H1 (cell line): ENCODE measurements around the gene TRAPPC11. TPM values are rescaled to one million over a fixed set of nuclear protein-coding genes. Genes with fewer than 3 reads are reported as not detected.

Experiments used
- CTCF ChIA-PET: fragments of 300-600 bp; sonication (Branson Sonifier 250); formaldehyde crosslinking; loops from one replicate; lab custom pipeline; 2021; ENCODE audit not compliant: partially characterized antibody; lab: Charles Lee
- POLR2A ChIA-PET: fragments of 300-600 bp; sonication (Branson Sonifier 250); formaldehyde crosslinking; loops from one replicate; lab custom pipeline; 2021; ENCODE audit warnings: inconsistent platforms; ENCODE audit not compliant: partially characterized antibody; lab: Charles Lee
- DNase-seq, 2 experiments: peaks; one replicate each; pipeline versions ENCODE4 v3.0.0 to v3.0.0-alpha.2; 2010 to 2022; ENCODE audit warnings: low spot score in 2 of 2, low read depth in 1 of 2, mixed read lengths in 1 of 2
- FAIRE-seq: peaks from 2 replicates; lab custom pipeline; 2011; peaks lifted over from hg19 to GRCh38; lab: Jason Lieb, UNC
- H2AFZ ChIP-seq: 2 replicates; pipeline ENCODE4 v1.8.1; 2012; ENCODE audit warnings: low read length, inconsistent platforms
- H2AK5ac ChIP-seq: 2 replicates; pipeline ENCODE4 v1.6.1; 2013; ENCODE audit warnings: low read depth, low read length
- H2BK120ac ChIP-seq: replicated peaks from 2 replicates; pipeline ENCODE3; 2013; ENCODE audit warnings: low read depth, low read length, inconsistent platforms
- H2BK12ac ChIP-seq: 2 replicates; pipeline ENCODE4 v1.6.1; 2013; ENCODE audit warnings: low read depth, low read length
- H2BK15ac ChIP-seq: 2 replicates; pipeline ENCODE4 v1.6.1; 2013; ENCODE audit warnings: low read length
- H2BK20ac ChIP-seq: 2 replicates; pipeline ENCODE4 v1.6.1; 2013; ENCODE audit warnings: low read length
- H2BK5ac ChIP-seq: 2 replicates; pipeline ENCODE4 v1.6.1; 2013; ENCODE audit warnings: low read depth, low read length
- H3K14ac ChIP-seq: 2 replicates; pipeline ENCODE4 v1.6.1; 2013; ENCODE audit warnings: inconsistent platforms; ENCODE audit not compliant: insufficient read length
- H3K18ac ChIP-seq: 2 replicates; pipeline ENCODE4 v1.6.1; 2013; ENCODE audit warnings: low read length; ENCODE audit errors: extremely low read depth
- H3K23ac ChIP-seq: 2 replicates; pipeline ENCODE4 v1.6.1; 2013; ENCODE audit warnings: inconsistent platforms; ENCODE audit not compliant: insufficient read length
- H3K23me2 ChIP-seq: 2 replicates; pipeline ENCODE4 v1.6.1; 2013; ENCODE audit warnings: low read depth, low read length
- H3K27ac ChIP-seq: 2 replicates; pipeline ENCODE4 v1.6.1; 2011; ENCODE audit warnings: low read depth, low read length, inconsistent platforms
- H3K27me3 ChIP-seq, 4 experiments: replicated peaks in 1 of 4; 1 replicate in 1 of 4; 2 replicates in 3 of 4; pipeline versions ENCODE4 v1.6.1 to v1.8.1; 2011 to 2013; ENCODE audit warnings: low read length in 3 of 4, mild to moderate bottlenecking in 3 of 4, inconsistent platforms in 2 of 4, mixed read lengths in 2 of 4, moderate library complexity in 1 of 4; ENCODE audit not compliant: control insufficient read depth in 3 of 4, insufficient read depth in 3 of 4; ENCODE audit errors: extremely low read depth in 1 of 4
- H3K36me3 ChIP-seq, 4 experiments: 2 replicates each; pipeline versions ENCODE4 v1.6.1 to v1.8.1; 2011 to 2013; ENCODE audit warnings: mild to moderate bottlenecking in 4 of 4, low read length in 3 of 4, moderate library complexity in 2 of 4, control low read depth in 1 of 4, inconsistent platforms in 1 of 4; ENCODE audit not compliant: insufficient read depth in 4 of 4, control insufficient read depth in 2 of 4
- H3K4ac ChIP-seq: replicated peaks from 2 replicates; pipeline ENCODE3; 2013; ENCODE audit warnings: low read length, low read depth, mixed read lengths, inconsistent platforms; ENCODE audit not compliant: insufficient read length
- H3K4me1 ChIP-seq, 4 experiments: replicated peaks in 1 of 4; 1 replicate in 1 of 4; 2 replicates in 3 of 4; pipeline versions ENCODE4 v1.6.1 to v1.8.1; 2011 to 2013; ENCODE audit warnings: low read length in 3 of 4, inconsistent platforms in 2 of 4, mixed read lengths in 1 of 4; ENCODE audit not compliant: insufficient read depth in 4 of 4, control insufficient read depth in 3 of 4
- H3K4me2 ChIP-seq, 2 experiments: 2 replicates each; pipeline versions ENCODE4 v1.6.1 to v1.8.1; 2011 to 2013; ENCODE audit warnings: low read depth in 2 of 2, low read length in 2 of 2, control low read depth in 1 of 2, inconsistent platforms in 1 of 2, mild to moderate bottlenecking in 1 of 2; ENCODE audit not compliant: insufficient read depth in 1 of 2
- H3K4me3 ChIP-seq, 4 experiments: fragments of 200-600, 300-600 bp in 1 of 4; sonication (generic), shearing (Covaris generic), sonication (Bioruptor Twin) in 1 of 4; 2 replicates each; pipeline versions ENCODE4 v1.5.1 to v1.8.1; 2011 to 2016; ENCODE audit warnings: low read length in 4 of 4, low read depth in 3 of 4, control low read depth in 2 of 4, inconsistent platforms in 2 of 4, mild to moderate bottlenecking in 2 of 4, mixed read lengths in 1 of 4, moderate library complexity in 1 of 4; ENCODE audit not compliant: insufficient read depth in 2 of 4; ENCODE audit errors: extremely low read depth in 1 of 4
- H3K56ac ChIP-seq: replicated peaks from 2 replicates; pipeline ENCODE3; 2013; ENCODE audit warnings: low read depth, mild to moderate bottlenecking, mixed read lengths, low read length, inconsistent platforms; ENCODE audit not compliant: insufficient read length
- H3K79me1 ChIP-seq: 2 replicates; pipeline ENCODE4 v1.6.1; 2013; ENCODE audit warnings: low read depth, low read length, control low read depth
- H3K79me2 ChIP-seq, 2 experiments: 2 replicates each; pipeline versions ENCODE4 v1.6.1 to v1.8.1; 2012 to 2013; ENCODE audit warnings: low read length in 2 of 2, mild to moderate bottlenecking in 2 of 2, inconsistent platforms in 1 of 2; ENCODE audit not compliant: insufficient read depth in 2 of 2, control insufficient read depth in 1 of 2
- H3K9ac ChIP-seq, 4 experiments: replicated peaks in 1 of 4; 1 replicate in 1 of 4; 2 replicates in 3 of 4; pipeline versions ENCODE4 v1.6.1 to v1.8.1; 2011 to 2013; ENCODE audit warnings: low read depth in 3 of 4, low read length in 3 of 4, control low read depth in 2 of 4, mild to moderate bottlenecking in 2 of 4, moderate library complexity in 2 of 4, inconsistent platforms in 1 of 4; ENCODE audit errors: extremely low read depth in 1 of 4
- H3K9me3 ChIP-seq, 2 experiments: 2 replicates each; pipeline versions ENCODE4 v1.6.1 to v1.8.1; 2012 to 2013; ENCODE audit warnings: mild to moderate bottlenecking in 2 of 2, moderate library complexity in 2 of 2, control low read depth in 1 of 2, inconsistent platforms in 1 of 2, low read depth in 1 of 2, low read length in 1 of 2, mixed read lengths in 1 of 2; ENCODE audit not compliant: insufficient read depth in 2 of 2
- H4K20me1 ChIP-seq, 2 experiments: replicated peaks in 1 of 2; 2 replicates each; pipeline versions ENCODE3 to v1.8.1; 2011 to 2013; ENCODE audit warnings: inconsistent platforms in 2 of 2, low read length in 2 of 2, mild to moderate bottlenecking in 1 of 2; ENCODE audit not compliant: insufficient read depth in 2 of 2, control insufficient read depth in 1 of 2
- H4K5ac ChIP-seq: 2 replicates; pipeline ENCODE4 v1.6.1; 2013; ENCODE audit warnings: low read length, low read depth, mixed read lengths, inconsistent platforms; ENCODE audit not compliant: insufficient read length
- H4K8ac ChIP-seq: 2 replicates; pipeline ENCODE4 v1.8.0; 2013; ENCODE audit warnings: mild to moderate bottlenecking, moderate library complexity, low read length, inconsistent platforms; ENCODE audit not compliant: insufficient read depth; ENCODE audit errors: extremely low read depth
- H4K91ac ChIP-seq: replicated peaks from 2 replicates; pipeline ENCODE3; 2013; ENCODE audit warnings: low read length, mixed read lengths, inconsistent platforms; ENCODE audit not compliant: insufficient read length
- GABPA ChIP-seq: IDR thresholded peaks from 2 replicates; pipeline ENCODE4 v1.6.1; 2011; ENCODE audit warnings: mild to moderate bottlenecking, low read length, moderate library complexity, borderline replicate concordance; ENCODE audit not compliant: insufficient read depth
- KDM5A ChIP-seq: fragments of 200-600 bp; IDR thresholded peaks from 2 replicates; pipeline ENCODE4 v1.7.1; 2012; ENCODE audit warnings: mild to moderate bottlenecking, low read length, inconsistent platforms, mixed read lengths
- NRF1 ChIP-seq: IDR thresholded peaks from 2 replicates; pipeline ENCODE4 v1.6.1; 2011; ENCODE audit warnings: mild to moderate bottlenecking, low read depth, low read length, improper control_type of control experiment
- POLR2A ChIP-seq, 2 experiments: IDR thresholded peaks; 1 replicate in 1 of 2; 2 replicates in 1 of 2; pipeline ENCODE4 v1.6.1; 2011; ENCODE audit warnings: low read depth in 2 of 2, low read length in 2 of 2, mild to moderate bottlenecking in 2 of 2; ENCODE audit errors: control extremely low read depth in 1 of 2
- POU5F1 ChIP-seq: IDR thresholded peaks from 2 replicates; pipeline ENCODE4 v1.6.1; 2011; ENCODE audit warnings: low read depth, mild to moderate bottlenecking, low read length, moderate library complexity
- RXRA ChIP-seq: IDR thresholded peaks from 2 replicates; pipeline ENCODE4 v1.6.1; 2011; ENCODE audit warnings: low read depth, mild to moderate bottlenecking, low read length, moderate library complexity; ENCODE audit not compliant: insufficient read depth
- SIRT6 ChIP-seq: IDR thresholded peaks from one replicate; pipeline ENCODE4 v1.7.1; 2012; ENCODE audit warnings: low read length, inconsistent platforms
- SRF ChIP-seq: IDR thresholded peaks from 2 replicates; pipeline ENCODE4 v1.6.1; 2011; ENCODE audit warnings: mild to moderate bottlenecking, low read depth, low read length, moderate library complexity
- SUZ12 ChIP-seq: fragments of 200-600 bp; sonication (generic); IDR thresholded peaks from 2 replicates; pipeline ENCODE4 v1.6.1; 2012; ENCODE audit warnings: mild to moderate bottlenecking, inconsistent platforms, low read length, moderate library complexity, mixed read lengths
- TAF7 ChIP-seq: optimal IDR thresholded peaks from 2 replicates; pipeline ENCODE3; 2011; ENCODE audit warnings: low read depth, mild to moderate bottlenecking, inconsistent platforms, low read length, moderate library complexity, borderline replicate concordance
- TBP ChIP-seq: IDR thresholded peaks from 2 replicates; pipeline ENCODE4 v1.6.1; 2011; ENCODE audit warnings: low read depth, low read length, improper control_type of control experiment
- YY1 ChIP-seq: IDR thresholded peaks from 2 replicates; pipeline ENCODE4 v1.6.1; 2011; ENCODE audit warnings: low read depth, mild to moderate bottlenecking, low read length
- ZNF274 ChIP-seq: IDR thresholded peaks from 2 replicates; pipeline ENCODE4 v1.7.0; 2012; ENCODE audit warnings: low read length, borderline replicate concordance; ENCODE audit errors: extremely low read depth
- WGBS, 2 experiments: shearing (Covaris generic) in 1 of 2; methylation state at CpG; one replicate each; pipeline versions ENCODE4 v1.1.6 to v1.1.7; 2013 to 2015; ENCODE audit warnings: low lambda C conversion rate in 2 of 2, mixed read lengths in 2 of 2, inconsistent platforms in 1 of 2, low coverage in 1 of 2, missing lambda C conversion rate in 1 of 2; ENCODE audit not compliant: insufficient replicate concordance in 2 of 2, insufficient coverage in 1 of 2, insufficient read length in 1 of 2; ENCODE audit errors: extremely low coverage in 1 of 2, missing lambda C conversion rate in 1 of 2; 5-methylcytosine and 5-hydroxymethylcytosine counted together
- polyA plus RNA-seq, 7 experiments: library from polyadenylated mRNA; depleted of rRNA in 3 of 7; stranded (reverse) in 5 of 7; unstranded in 2 of 7; fragments of >200 nt in 5 of 7; fragments of 200-250 nt in 2 of 7; gene quantifications; 1 replicate in 5 of 7; 2 replicates in 1 of 7; 4 replicates in 1 of 7; pipeline versions ENCODE4 v1.2.1 to v1.2.3, GENCODE V29; 2011 to 2013; ENCODE audit warnings: missing spikeins in 2 of 7, mixed read lengths in 2 of 7
- total RNA-seq: library from RNA; stranded (reverse); fragmentation: NEBNext Ultra II Directional; extraction: Animal tissue kit (Norgen Biotek cat#: 25700); gene quantifications from 2 replicates; pipeline ENCODE4 v1.2.1, GENCODE V29; 2021

The TRAPPC11 gene
- total and polyA plus RNA-seq, 2 of the 8 experiments (the other 6 are each of a cell fraction or from before 2014, with no cell fraction given) = 19.2 to 25.9 TPM

DNA sequence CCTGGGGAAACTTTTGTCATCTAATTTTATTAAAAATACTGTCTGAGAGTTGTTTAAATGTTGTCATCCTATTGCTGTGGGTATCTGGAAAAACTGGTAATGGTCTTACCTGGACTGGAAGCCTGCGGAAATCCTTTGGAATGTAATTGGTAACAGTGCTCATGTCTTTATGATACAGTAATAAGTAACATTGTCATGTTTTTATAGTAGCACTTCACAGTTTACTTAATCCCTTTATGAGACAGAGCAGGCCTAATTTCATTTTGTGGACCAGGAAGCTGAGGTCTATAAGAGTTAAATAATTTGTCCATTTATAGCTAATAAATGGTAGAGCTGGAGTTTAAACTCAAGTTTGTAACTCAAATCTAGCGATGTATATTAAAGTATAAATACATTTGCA lies 88.3 kb downstream of the TRAPPC11 start:
- DNase-seq = no peak
- H3K27ac ChIP-seq = no peak overlapping the region
- POLR2A ChIA-PET = no interaction called here

More for the DNA sequence above, 88.3 kb downstream of the TRAPPC11 start:
- Histone ChIP-seq H3K36me3 (no peaks in the 10 kb centered on the region; a peak in 1 of 8 replicates), H2AK5ac (no peak overlapping the region), H2BK120ac (no peak overlapping the region), H2BK15ac (no peak overlapping the region), H3K23ac (no peak overlapping the region), H3K4ac (no peak overlapping the region), H3K4me1 (no peaks in the 10 kb centered on the region; a peak in 1 of 7 replicates), H3K23me2 (no peaks in the 10 kb centered on the region), H2BK20ac (no peak overlapping the region), H3K9me3 (peaks cover 5 to 11% of the 10 kb centered on the region in 2 experiments; a peak in 3 of 4 replicates), H2BK5ac (no peak overlapping the region), H4K20me1 (no peaks in the 10 kb centered on the region), H3K18ac (no peak overlapping the region), H3K4me3 (no peak overlapping the region), H3K79me2 (no peaks in the 10 kb centered on the region), H3K79me1 (no peaks in the 10 kb centered on the region), H3K14ac (no peak overlapping the region), H4K91ac (no peak overlapping the region), H4K5ac (no peak overlapping the region), H2AFZ (no peak overlapping the region), H4K8ac (no peak overlapping the region), H3K9ac (no peak overlapping the region), H3K4me2 (no peak overlapping the region), H3K56ac (no peak overlapping the region), H2BK12ac (no peak overlapping the region), H3K27me3 (no peaks in the 10 kb centered on the region)
- TF ChIP-seq SIRT6 = no peak
- TF ChIP-seq SUZ12 = no peak
- no peak for TF ChIP-seq TBP
- TF ChIP-seq YY1 = no peak
- no peak for TF ChIP-seq NRF1
- TF ChIP-seq ZNF274 = no peak
- TF ChIP-seq GABPA = no peak
- TF ChIP-seq POU5F1 = no peak
- TF ChIP-seq RXRA = no peak
- TF ChIP-seq TAF7 = no peak
- no peak for TF ChIP-seq POLR2A (IDR thresholded peaks at IDR 0.05; ENCODE audit: control extremely low read depth in 1 of 2, low read depth in 2 of 2, low read length in 2 of 2)
- TF ChIP-seq KDM5A = no peak
- no peak for TF ChIP-seq SRF
- FAIRE-seq = no peak
- 95% methylated on average over 2 of the region's 2 CpGs; no CpG with 5 or more reads in 1 of the 2 experiments for WGBS, 2 experiments
- CTCF ChIA-PET = interaction anchor here (0.8 kb wide), 1 partner anchor 10 kb away, joined by 4 read pairs; no protein-coding TSS in a partner anchor
